H9 (cell line): ENCODE measurements around the gene PLP2. TPM values are rescaled to one million over a fixed set of nuclear protein-coding genes. Genes with fewer than 3 reads are reported as not detected.

ENCODE experiments used
- DNase-seq: peaks from one replicate; pipeline ENCODE4 v3.0.0-alpha.2; 2017
- H2AFZ ChIP-seq: one replicate; pipeline ENCODE4 v1.6.1; 2013; ENCODE audit warnings: mild to moderate bottlenecking, low read length, control low read depth, moderate library complexity
- H2AK5ac ChIP-seq: 2 replicates; pipeline ENCODE4 v1.6.1; 2013; ENCODE audit warnings: low read length, control low read depth, mixed read lengths; ENCODE audit not compliant: insufficient read length
- H2BK120ac ChIP-seq: one replicate; pipeline ENCODE4 v1.6.1; 2013; ENCODE audit warnings: low read depth, mild to moderate bottlenecking, low read length, control low read depth, inconsistent platforms; ENCODE audit not compliant: poor library complexity, severe bottlenecking
- H2BK12ac ChIP-seq: 2 replicates; pipeline ENCODE4 v1.6.1; 2013; ENCODE audit warnings: low read length, control low read depth, mixed read lengths, low read depth; ENCODE audit not compliant: insufficient read length
- H2BK15ac ChIP-seq: 2 replicates; pipeline ENCODE4 v1.6.1; 2013; ENCODE audit warnings: low read depth, low read length, control low read depth
- H2BK20ac ChIP-seq: one replicate; pipeline ENCODE4 v1.6.1; 2013; ENCODE audit warnings: low read depth, mild to moderate bottlenecking, low read length, control low read depth, inconsistent platforms; ENCODE audit not compliant: poor library complexity, severe bottlenecking
- H2BK5ac ChIP-seq: 2 replicates; pipeline ENCODE4 v1.6.1; 2013; ENCODE audit warnings: low read length, control low read depth, mixed read lengths; ENCODE audit not compliant: insufficient read length
- H3K14ac ChIP-seq: 2 replicates; pipeline ENCODE4 v1.6.1; 2013; ENCODE audit warnings: low read length, control low read depth; ENCODE audit not compliant: insufficient read depth
- H3K18ac ChIP-seq: 2 replicates; pipeline ENCODE4 v1.6.1; 2013; ENCODE audit warnings: low read depth, mild to moderate bottlenecking, mixed read lengths, low read length, control low read depth; ENCODE audit not compliant: insufficient read length
- H3K23ac ChIP-seq: 2 replicates; pipeline ENCODE4 v1.6.1; 2013; ENCODE audit warnings: low read length, control low read depth, mixed read lengths, low read depth; ENCODE audit not compliant: insufficient read length
- H3K23me2 ChIP-seq: 2 replicates; pipeline ENCODE4 v1.6.1; 2013; ENCODE audit warnings: low read depth, mild to moderate bottlenecking, mixed read lengths, low read length, control low read depth; ENCODE audit not compliant: insufficient read length, poor library complexity, severe bottlenecking
- H3K27ac ChIP-seq: 2 replicates; pipeline ENCODE4 v1.5.1; 2013; ENCODE audit warnings: low read length, control low read depth, mixed read lengths, low read depth; ENCODE audit not compliant: insufficient read length
- H3K27me3 ChIP-seq: 2 replicates; pipeline ENCODE4 v1.6.1; 2013; ENCODE audit warnings: low read length, control low read depth, inconsistent platforms; ENCODE audit not compliant: insufficient read depth
- H3K4ac ChIP-seq: 2 replicates; pipeline ENCODE4 v1.6.1; 2013; ENCODE audit warnings: low read depth, mild to moderate bottlenecking, control low read depth, inconsistent platforms, low read length, moderate library complexity
- H3K4me1 ChIP-seq: 2 replicates; pipeline ENCODE4 v1.6.1; 2013; ENCODE audit warnings: low read length, control low read depth, inconsistent platforms; ENCODE audit not compliant: insufficient read depth
- H3K4me2 ChIP-seq: 2 replicates; pipeline ENCODE4 v1.6.1; 2013; ENCODE audit warnings: low read length, control low read depth, mixed read lengths; ENCODE audit not compliant: insufficient read length, insufficient read depth
- H3K56ac ChIP-seq: 2 replicates; pipeline ENCODE4 v1.6.1; 2013; ENCODE audit warnings: low read depth, mild to moderate bottlenecking, mixed read lengths, low read length, control low read depth; ENCODE audit not compliant: insufficient read length
- H3K79me1 ChIP-seq: 2 replicates; pipeline ENCODE4 v1.6.1; 2013; ENCODE audit warnings: low read depth, mild to moderate bottlenecking, moderate library complexity, low read length, control low read depth, inconsistent platforms; ENCODE audit not compliant: insufficient read depth, poor library complexity, severe bottlenecking
- H3K79me2 ChIP-seq: 2 replicates; pipeline ENCODE4 v1.6.1; 2013; ENCODE audit warnings: low read length, control low read depth, inconsistent platforms; ENCODE audit not compliant: insufficient read depth
- H3K9ac ChIP-seq: 2 replicates; pipeline ENCODE4 v1.6.1; 2013; ENCODE audit warnings: low read length, control low read depth, mixed read lengths; ENCODE audit not compliant: insufficient read length; ENCODE audit errors: extremely low read depth
- H3K9me3 ChIP-seq: one replicate; pipeline ENCODE4 v1.6.1; 2013; ENCODE audit warnings: low read depth, low read length, inconsistent platforms; ENCODE audit not compliant: control insufficient read depth
- H3T11ph ChIP-seq: one replicate; pipeline ENCODE4 v1.6.1; 2013; ENCODE audit warnings: mild to moderate bottlenecking, low read length, control low read depth, inconsistent platforms
- H4K20me1 ChIP-seq: one replicate; pipeline ENCODE4 v1.6.1; 2013; ENCODE audit not compliant: control insufficient read depth, insufficient read length, insufficient read depth
- H4K5ac ChIP-seq: 2 replicates; pipeline ENCODE4 v1.6.1; 2013; ENCODE audit warnings: low read depth, mild to moderate bottlenecking, mixed read lengths, low read length, control low read depth; ENCODE audit not compliant: insufficient read length
- H4K8ac ChIP-seq: replicated peaks from 2 replicates; pipeline ENCODE4 v1.6.1; 2013; ENCODE audit warnings: low read length, control low read depth, mixed read lengths, low read depth; ENCODE audit not compliant: insufficient read length
- H4K91ac ChIP-seq: 2 replicates; pipeline ENCODE4 v1.6.1; 2013; ENCODE audit warnings: low read depth, mild to moderate bottlenecking, moderate library complexity, mixed read lengths, low read length, control low read depth; ENCODE audit not compliant: insufficient read length
- H3K27ac Mint-ChIP-seq, 3 experiments: 2 replicates in 2 of 3; 3 replicates in 1 of 3; pipeline ENCODE4 v1.8.0; 2020 to 2021; ENCODE audit warnings: mixed read lengths in 3 of 3, mild to moderate bottlenecking in 1 of 3, moderate library complexity in 1 of 3
- H3K27me3 Mint-ChIP-seq: 2 replicates; pipeline ENCODE4 v1.8.0; 2021; ENCODE audit warnings: low read depth, mild to moderate bottlenecking, moderate library complexity, mixed read lengths
- H3K36me3 Mint-ChIP-seq, 3 experiments: 2 replicates in 2 of 3; 3 replicates in 1 of 3; pipeline ENCODE4 v1.8.0; 2020 to 2021; ENCODE audit warnings: low read depth in 3 of 3, mixed read lengths in 3 of 3; ENCODE audit not compliant: insufficient read depth in 1 of 3
- H3K4me1 Mint-ChIP-seq, 2 experiments: 2 replicates each; pipeline ENCODE4 v1.8.0; 2020; ENCODE audit warnings: mixed read lengths in 2 of 2
- H3K4me3 Mint-ChIP-seq, 2 experiments: 2 replicates in 1 of 2; 3 replicates in 1 of 2; pipeline ENCODE4 v1.8.0; 2020 to 2021; ENCODE audit warnings: mild to moderate bottlenecking in 2 of 2, mixed read lengths in 2 of 2, moderate library complexity in 1 of 2
- H3K9me3 Mint-ChIP-seq, 2 experiments: 2 replicates in 1 of 2; 3 replicates in 1 of 2; pipeline ENCODE4 v1.8.0; 2020; ENCODE audit warnings: mild to moderate bottlenecking in 2 of 2, mixed read lengths in 2 of 2, moderate library complexity in 1 of 2
- WGBS: extraction: QIAGEN DNeasy Blood & Tissue Kit; methylation state at CpG from one replicate; pipeline ENCODE4 v1.1.7; 2013; ENCODE audit warnings: missing lambda C conversion rate, low lambda C conversion rate, mixed read lengths; ENCODE audit not compliant: insufficient read length; ENCODE audit errors: extremely low coverage; 5-methylcytosine and 5-hydroxymethylcytosine counted together
- total RNA-seq: library from RNA; stranded (reverse); gene quantifications from 2 replicates; pipeline ENCODE4 v1.2.1, GENCODE V29; 2021
- TF ChIP-seq, protein P1 (sequence below): fragments of 200-600 bp; sonication (generic); conservative IDR thresholded peaks from 3 replicates; pipeline ENCODE4 v1.8.0; 2021; ENCODE audit warnings: antibody characterized with exemption, mild to moderate bottlenecking

PLP2 gene
- total RNA-seq, 1 experiment from 2014 or later: 11.7 TPM

DNA sequence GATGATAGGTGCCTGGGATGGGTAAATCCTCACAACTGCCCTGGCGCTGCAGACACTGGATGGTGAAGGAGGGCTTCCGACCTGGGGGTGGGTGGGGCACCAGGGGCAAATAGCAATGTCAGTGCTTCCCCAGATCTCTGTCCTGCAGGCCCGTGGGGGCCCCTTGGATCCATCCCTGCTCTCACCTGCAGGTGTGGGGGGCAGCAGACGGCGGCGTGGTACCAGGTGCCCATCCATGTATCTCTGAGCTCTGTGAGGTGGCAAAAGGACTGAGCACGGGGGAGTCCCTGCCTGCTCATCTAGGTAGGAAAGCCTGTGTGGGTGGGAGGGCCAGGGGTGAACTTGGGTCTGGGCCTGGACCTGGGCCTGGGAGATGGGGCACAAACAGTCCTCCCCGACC is 34.8 kb downstream of the PLP2 start:
- Histone ChIP-seq H2BK120ac (no peak overlapping the region), H2AFZ (no peak overlapping the region), H3K27me3 (no peaks in the 10 kb centered on the region), H4K5ac (no peak overlapping the region), H3K4me1 (no peaks in the 10 kb centered on the region), H2BK12ac (no peak overlapping the region), H3K27ac (no peak overlapping the region), H3K18ac (no peak overlapping the region), H3K79me2 (no peaks in the 10 kb centered on the region), H4K8ac (no peak overlapping the region), H4K20me1 (no peaks in the 10 kb centered on the region), H2AK5ac (no peak overlapping the region), H2BK20ac (no peak overlapping the region), H2BK15ac (no peak overlapping the region), H3K14ac (no peak overlapping the region), H2BK5ac (no peak overlapping the region), H3K9ac (no peak overlapping the region), H3K23ac (no peak overlapping the region), H3K79me1 (no peaks in the 10 kb centered on the region), H3K56ac (no peak overlapping the region), H3K4ac (no peak overlapping the region), H3K9me3 (peaks cover 22% of the 10 kb centered on the region), H3K4me2 (no peak overlapping the region), H3K23me2 (no peaks in the 10 kb centered on the region), H4K91ac (no peak overlapping the region), H3T11ph (no peak overlapping the region)
- Mint-ChIP-seq H3K4me1 (peaks cover 0 to 18% of the 10 kb centered on the region in 2 experiments; a peak in 2 of 4 replicates), H3K27me3 (peaks cover 4% of the 10 kb centered on the region), H3K27ac (no peak overlapping the region), H3K4me3 (no peak overlapping the region), H3K36me3 (peaks cover 0 to 6% (median 4%) of the 10 kb centered on the region in 3 experiments; a peak in 2 of 7 replicates), H3K9me3 (peaks cover 58 to 83% of the 10 kb centered on the region in 2 experiments)
- no peak for DNase-seq
- no CpG with 5 or more reads among the region's 8 CpGs for WGBS
- TF ChIP-seq, protein P1, sequence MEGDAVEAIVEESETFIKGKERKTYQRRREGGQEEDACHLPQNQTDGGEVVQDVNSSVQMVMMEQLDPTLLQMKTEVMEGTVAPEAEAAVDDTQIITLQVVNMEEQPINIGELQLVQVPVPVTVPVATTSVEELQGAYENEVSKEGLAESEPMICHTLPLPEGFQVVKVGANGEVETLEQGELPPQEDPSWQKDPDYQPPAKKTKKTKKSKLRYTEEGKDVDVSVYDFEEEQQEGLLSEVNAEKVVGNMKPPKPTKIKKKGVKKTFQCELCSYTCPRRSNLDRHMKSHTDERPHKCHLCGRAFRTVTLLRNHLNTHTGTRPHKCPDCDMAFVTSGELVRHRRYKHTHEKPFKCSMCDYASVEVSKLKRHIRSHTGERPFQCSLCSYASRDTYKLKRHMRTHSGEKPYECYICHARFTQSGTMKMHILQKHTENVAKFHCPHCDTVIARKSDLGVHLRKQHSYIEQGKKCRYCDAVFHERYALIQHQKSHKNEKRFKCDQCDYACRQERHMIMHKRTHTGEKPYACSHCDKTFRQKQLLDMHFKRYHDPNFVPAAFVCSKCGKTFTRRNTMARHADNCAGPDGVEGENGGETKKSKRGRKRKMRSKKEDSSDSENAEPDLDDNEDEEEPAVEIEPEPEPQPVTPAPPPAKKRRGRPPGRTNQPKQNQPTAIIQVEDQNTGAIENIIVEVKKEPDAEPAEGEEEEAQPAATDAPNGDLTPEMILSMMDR: no peak
